NCI-H146 (cell line): ENCODE data around the gene MCF2L.
A peak's percentile ranks its signal among the peaks of the same experiment; 100 is the strongest.

Experiments used
- DNase-seq: peaks from one replicate; lab custom pipeline; 2025; lab: John Stamatoyannopoulos, UW

MCF2L gene

DNA sequence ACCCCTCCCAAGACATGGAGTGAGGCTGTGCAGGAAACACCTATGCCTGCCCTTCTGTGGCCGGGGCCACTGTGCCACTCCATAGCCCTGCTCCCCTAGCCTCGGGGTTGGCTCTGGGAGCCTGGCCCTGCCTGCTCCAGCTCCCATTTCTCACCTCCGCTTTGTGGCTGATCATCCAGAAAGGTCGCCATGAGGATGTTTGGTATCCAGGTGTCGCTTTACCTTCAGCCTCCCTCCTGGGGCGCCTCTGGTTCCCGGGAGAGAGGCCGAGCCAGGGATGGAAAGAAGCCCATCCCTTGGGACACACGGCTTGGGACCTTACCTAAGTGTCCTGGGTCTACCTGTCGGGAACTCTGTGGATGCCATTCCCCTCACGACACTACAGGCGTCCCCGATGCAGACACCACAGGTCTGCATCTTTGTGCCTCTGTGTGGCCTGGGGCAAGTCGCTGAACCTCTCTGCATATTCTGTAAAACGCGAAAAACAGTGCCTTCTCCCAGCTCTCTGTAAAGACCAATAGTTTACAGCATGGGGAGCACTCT, 3.4 kb upstream of the MCF2L start:
- no peak for DNase-seq

DNA sequence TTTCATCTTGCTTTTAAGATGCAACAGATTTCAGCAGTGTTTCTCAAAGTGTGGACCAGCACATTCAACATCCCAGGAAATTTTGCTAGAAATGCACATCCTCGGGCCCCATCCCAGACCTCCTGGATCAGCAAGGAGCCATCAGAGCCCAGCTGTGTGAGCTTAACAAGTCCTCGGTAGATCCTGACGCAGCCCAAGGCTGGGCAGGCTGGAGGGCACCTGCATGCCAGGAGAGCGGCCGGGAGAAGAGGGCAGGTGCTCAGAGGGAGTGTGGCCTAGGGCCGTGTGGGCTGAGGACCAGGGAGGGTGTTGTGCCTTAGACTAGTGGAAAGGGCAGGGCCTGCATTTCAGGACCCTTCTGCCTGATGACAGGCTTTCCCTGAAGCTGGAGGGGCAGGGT, 2.2 kb upstream of the MCF2L start:
- no peak for DNase-seq

DNA sequence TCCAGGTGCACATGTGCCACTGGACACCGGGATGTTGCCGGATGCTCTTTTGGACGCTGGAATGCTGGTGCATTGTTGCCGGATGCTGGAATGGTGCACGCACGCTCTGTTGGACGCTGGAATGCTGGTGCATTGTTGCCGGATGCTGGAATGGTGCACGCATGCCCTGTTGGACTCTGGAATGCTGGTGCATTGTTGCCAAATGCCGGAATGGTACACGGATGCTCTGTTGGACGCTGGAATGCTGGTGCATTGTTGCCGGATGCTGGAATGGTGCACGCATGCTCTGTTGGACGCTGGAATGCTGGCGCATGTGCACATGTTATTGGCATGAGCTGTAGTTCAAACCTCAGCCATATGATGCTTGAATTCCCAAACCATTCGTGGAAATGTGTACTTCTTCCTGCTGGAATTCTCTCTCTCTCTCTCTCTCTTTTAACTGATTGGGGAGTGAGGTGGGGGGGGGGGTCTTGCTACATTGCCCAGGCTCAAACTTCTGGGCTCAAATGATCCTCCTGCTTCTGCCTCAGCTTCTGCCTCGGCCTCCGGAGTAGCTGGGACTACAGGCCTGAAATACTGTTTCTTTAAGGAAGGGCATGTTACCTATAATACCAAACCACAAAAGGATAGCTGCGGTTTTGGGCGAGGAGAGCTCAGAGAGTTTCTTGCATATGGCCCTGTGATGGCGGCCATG, 1.2 kb upstream of the MCF2L start:
- no peak for DNase-seq

DNA sequence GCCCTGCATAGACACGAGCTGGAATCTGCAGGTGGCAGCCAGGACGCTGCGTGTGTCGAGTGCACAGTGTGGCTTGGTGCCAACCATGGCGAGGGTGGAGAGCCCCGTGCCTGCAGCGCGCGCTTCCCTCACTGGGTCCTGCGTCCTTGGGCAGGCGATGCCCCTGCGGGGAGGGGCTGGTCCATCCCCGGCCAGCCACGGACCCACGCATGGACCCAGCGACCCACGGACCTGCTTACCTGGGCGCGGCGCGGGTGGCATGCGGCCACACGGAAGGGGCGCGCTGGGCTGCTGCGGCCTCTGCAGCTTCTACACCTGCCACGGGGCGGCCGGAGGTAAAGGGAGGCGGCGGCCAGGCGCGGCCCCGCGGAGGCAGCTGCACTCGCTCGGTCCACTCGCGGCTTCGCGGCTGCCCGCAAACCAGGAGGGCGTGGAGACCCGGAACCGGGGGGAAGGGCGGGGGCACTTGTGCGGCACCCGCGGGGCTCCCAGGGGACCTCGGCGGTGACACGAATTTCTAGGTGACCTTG, 569 bp upstream of the MCF2L start:
- DNase-seq, result peak; percentile 75

DNA sequence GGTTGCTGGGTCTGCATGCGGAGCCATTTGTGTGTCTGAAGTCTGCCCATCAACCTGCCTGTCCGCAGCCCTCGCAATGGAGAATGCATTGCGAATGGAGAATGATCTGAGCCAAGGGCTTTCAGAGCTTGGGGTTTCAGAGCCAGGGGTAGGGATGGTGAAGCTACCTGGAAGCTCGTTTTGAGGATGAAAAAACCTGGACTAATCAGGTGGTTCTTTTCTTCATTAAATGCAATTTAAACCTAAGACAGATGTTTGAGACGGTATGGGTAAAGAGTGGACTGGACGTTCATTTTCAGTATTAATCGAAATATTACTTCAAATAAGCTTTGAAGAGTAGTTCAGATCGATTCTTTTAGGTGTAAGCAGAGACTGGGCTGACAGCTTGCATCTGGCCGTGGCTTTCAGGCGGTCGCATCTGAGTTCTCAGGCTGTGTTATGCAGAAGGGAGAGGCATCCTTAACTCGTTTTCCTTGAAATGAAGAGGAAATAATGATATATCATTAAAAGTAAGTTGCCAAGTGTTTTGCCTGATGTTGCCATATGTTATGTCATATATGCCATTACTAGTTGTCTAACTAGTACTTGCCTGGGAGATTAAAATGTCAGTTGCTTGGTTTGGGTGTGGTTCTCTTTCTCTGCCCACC, 801 bp downstream of the MCF2L start:
- DNase-seq, result peak; percentile 68

DNA sequence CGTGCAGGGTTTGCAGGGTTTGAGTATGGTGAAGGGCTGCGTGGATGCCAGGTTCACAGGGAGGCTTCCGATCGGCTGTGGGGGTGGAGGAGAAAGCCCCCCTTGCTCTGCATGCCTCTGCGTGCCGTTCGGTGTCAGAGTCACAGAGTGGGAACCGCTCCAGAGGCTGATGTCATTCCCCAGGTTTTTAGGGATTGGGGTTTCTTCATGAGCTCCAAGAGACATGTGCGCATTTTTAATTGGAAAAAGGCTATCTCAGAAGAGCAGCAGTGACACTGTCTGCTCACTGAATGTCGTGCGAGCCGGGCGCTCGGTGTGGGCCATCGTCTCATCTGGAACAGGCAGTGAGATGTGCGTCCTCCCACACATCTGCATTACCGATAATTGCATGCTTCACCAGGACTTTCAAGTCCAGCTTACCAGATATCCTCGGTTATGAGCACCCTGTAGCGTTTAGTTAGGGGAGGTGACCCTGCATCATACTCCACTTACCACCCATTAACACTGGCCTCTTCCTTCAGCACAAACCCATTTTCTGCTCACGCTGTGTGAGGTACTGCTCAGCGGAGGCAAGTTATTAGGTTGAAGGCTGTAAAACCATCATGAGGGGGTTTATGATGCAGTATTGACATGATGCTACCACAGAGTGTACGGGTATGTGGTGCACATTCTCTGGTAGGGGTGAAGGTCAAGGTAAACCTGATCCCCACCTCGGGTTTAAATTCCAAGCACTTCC, 1.7 kb downstream of the MCF2L start:
- no peak for DNase-seq

DNA sequence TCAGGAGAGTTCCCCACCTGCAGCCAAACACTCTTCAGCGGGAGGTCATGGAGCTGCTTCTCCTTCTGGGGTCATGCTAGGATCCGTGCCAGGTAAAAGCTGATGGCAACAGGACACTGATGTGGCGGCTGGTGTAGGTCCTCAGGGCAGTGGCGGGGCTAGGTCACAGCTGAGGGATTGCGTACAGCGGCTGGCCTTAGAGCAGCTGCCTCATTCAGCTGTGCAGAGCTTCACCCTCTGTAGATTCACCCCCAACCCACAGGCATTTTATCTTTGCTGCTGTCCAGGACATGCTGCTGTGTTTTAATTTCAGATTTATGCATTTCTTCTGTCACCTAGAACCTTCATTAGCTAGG, 2.3 kb downstream of the MCF2L start:
- no peak for DNase-seq

DNA sequence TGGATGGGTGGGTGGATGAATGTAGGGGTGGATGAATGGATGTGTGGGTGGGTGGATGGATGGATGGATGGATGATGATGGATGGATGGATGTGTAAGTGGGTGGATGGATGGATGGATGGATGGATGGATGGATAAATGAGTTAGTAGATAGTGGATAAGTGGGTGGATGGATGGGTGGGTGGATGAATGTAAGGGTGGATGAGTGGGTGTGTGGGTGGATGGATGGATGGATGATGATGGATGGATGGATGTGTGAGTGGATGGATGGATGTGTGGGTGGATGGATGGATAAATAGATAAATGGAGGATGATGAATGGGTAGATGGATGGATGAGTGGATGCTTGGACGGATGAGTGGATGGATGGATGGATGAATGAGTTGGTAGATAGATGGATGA, 3.2 kb downstream of the MCF2L start:
- no peak for DNase-seq

DNA sequence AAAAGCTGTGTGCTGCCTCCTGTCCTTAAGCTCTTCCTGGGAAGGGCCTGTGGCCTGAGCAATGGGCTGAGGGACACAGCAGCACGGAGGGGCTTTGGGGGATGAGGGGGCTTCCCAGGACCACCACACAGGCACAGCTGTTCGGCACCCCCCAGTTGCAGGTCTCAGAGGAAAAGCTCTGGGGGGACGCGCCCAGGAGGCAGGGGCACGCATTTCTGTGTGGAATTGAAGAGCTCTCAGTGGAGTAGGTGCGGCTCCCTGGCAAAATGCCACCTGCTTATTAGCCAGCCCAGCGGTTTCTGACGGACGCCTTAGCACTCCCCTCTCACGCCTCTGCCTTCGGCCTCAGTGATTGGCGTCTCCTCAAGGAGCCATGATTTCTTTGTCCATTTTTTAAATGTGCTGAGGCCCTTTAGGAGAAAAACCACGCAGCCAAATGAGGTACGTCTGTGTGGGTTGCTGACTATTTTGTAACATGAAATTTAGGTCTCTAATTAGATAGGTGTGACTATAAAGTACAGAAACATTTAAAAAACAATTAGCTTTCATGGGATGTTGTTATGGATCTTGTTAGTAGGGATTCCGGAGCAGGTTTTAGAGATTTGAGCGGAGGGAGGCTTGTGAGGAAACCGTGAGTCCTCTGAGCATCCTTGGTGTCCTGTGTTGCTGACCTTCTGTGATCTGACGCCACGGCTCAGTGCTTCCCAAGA, 4.0 kb downstream of the MCF2L start:
- DNase-seq, result no peak

DNA sequence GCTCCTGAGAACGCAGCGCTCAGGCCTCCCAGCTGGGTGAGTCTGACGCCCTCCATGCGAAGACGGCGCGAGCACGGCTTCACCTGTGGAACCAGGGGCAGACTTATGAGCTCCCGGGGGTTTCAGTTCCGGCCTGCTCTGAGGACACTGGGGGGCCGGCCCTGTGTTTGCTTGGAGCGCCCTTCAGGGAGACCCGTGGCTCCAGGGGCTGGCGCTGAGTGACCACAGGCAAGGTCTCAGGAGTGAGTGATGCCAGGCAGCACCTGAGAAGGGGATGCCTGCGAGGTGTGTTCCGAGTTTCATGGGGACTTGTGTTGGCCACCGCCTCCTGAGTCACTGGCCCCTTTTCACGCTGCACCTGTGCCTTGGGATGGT, 4.5 kb downstream of the MCF2L start:
- no peak for DNase-seq

DNA sequence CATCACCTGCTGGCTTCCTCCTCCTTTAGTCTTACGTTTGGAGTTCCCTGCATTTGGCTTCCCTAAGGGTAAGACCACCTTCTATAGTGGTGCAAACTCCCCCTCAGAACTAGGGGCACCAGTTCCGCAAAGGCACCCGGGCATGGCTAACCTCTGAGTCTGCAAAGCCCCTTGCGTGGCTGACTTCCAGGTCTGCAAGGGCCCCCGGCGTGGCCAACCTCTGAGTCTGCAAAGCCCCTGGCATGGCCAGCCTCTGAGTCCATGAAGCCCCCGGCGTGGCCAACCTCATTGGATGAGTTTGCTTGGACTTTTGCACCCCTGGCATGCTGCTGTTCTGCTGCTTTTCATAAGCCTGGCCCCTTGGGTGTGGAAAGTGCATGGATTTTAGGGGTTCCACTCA, 5.1 kb downstream of the MCF2L start:
- DNase-seq, result no peak

DNA sequence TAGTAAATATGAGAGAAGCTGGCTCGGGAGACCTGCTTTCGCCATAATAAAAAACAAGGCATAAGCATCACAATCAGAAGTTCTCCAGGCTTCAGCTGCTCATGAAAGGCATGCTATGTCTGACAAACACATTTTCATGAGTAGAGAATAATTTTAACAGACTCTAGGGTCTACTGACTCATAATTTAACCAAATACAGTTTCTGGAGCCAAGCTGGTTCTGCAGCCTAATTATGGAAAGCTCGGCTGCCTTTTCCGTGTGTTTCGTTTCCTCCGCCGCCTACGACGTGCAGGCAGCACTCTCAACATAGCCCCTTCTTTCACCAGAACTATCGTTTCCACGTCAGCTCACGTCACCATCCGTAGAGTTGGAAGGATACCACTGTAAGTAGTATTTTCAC, 5.7 kb downstream of the MCF2L start:
- DNase-seq, result no peak

DNA sequence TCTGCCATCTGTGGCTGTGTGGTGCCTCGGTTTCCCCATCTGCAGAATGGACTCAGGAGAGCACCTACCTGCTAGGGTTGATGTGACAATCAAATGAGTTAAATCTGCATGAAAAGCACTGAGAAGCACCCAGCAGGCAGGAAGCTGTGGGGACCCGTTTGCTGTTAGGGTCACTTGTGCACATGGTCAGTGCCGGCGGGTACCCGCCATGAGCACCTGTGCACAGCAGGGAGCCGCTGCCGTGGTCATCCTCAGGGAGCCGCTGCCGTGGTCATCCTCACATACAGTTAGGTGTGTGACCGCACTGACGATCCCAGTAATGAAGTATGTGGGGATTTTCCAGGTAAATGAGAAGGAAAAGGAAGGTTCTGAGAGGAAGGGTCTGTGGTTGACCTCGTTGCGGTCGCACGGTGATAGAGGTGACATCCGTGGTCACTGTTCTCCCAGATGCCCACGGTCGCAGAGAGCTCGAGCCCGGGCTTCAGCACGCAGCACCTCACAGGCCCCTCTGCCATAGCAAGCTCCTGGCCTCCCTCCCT, 6.5 kb downstream of the MCF2L start:
- no peak for DNase-seq

DNA sequence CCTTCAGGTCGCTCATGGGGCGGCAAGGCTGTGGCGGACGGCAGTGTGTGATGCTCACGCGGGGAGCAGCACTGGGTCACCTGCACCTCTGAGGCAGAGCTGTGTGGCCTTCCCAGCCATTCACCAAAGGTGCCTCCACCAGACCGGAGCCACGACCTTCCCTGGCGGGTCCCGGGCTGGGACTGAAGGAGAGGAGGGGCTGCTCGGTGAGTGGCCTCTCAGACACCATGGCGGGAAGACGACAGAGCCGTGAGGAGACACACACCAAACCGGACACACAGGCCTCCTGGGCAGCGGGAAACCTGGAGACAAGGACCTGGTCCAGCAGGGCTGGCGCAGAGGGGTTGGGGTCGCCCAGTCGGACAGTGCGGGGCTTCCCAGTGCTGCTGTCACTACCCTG, 7.5 kb downstream of the MCF2L start:
- DNase-seq, result no peak

DNA sequence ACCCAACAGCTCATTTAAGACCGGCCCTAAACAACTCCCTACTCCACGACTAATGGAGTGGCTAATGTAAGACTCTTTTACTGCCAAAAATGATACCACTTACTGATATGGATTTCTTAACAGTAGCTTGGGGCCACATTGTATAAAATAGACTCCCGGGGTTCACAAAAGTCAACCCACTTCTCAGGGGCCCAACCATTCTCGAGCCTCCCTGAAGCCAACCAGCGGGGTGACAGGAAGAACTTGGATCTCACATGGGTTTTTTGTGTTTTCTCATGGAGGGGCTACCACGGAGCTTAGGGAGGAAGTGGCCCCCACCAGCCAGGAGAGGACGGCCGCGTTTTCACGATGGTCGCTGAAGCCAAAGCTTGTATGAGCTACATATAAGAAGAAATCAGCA, 8.1 kb downstream of the MCF2L start:
- DNase-seq, result no peak

DNA sequence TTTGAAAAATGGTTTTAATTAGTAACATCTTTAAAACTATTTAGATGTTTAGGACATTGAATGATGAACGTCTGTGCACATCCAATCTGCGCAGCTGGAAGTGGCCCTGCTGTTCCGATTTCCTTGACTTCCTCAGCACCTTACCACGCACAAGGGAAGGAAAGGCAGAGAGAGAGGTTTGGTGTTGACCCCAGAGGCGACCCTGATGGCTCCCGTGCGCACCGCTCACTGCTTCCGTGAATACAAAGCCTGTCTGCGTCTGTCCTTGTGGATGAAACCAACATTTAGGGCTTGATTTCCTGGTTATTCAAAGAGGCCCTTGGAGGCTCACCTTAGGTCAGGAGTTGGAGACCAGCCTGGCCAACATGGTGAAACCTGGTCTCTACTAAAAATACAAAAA, 8.5 kb downstream of the MCF2L start:
- DNase-seq, result no peak

DNA sequence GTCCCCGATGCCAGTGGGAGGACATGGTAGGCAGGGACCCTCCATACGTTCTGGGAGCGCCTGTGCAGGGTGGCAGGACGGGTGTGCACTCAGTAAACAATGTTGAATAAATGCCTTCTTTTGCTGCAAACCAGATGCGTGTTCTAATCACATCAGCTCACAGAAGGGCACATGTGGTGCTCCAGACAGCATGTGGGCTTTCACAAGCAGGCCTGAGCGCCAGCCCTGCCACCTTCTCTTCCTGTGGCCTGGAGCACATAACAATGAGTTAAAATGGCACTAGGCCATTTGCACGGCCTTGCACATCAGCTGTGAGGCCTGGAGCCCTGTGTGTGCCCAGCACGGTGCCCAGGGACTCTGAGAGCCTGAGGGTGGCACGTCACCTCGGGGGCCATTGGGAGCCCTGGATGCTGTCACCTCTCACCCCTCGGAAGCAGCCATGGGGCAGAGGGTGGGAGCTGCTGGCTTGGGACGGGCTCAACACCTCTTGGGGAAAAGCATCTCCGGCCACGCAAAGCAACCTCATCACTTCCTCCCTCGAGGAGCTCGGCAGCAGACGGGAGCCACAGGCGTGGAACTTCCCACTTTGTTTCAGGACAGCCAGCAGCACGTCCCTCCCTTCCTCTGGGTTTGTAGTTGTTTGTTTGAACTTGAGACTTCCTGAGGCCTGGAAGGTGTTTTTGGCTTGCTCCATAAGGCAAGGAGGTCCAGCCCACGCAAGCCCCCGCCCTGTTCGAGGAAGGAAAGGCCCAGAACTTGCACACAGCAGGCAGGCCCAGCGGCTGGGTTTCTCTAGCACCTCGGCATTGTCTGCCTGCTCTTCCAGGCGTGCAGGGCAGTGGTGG, 9.8 kb downstream of the MCF2L start:
- DNase-seq, result no peak

DNA sequence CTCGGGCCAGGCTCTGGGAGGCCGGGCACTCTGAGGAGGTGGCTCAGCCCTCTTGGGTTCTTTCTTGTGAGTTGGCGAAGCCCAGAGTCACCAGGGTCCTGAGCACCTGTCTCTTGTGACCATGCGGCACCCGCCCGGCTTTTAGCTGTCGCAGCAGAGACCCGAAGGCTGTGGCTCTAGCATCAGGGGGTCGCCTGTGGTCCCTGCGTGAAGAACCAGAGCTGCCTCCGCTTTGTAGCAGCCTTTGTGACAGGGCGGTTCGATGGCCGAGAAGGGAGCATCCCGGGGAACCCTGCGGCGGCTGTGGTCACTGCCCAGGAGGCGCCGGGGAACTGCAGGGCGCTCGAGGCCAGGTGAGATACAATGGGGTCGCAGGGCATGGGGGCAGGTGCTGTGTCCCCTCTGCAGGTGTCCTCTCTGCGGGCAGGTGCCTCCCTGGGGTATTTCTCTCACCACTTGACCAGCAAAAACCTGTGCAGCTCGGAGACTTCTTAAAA, 10.4 kb downstream of the MCF2L start:
- peak; percentile 88 for DNase-seq

DNA sequence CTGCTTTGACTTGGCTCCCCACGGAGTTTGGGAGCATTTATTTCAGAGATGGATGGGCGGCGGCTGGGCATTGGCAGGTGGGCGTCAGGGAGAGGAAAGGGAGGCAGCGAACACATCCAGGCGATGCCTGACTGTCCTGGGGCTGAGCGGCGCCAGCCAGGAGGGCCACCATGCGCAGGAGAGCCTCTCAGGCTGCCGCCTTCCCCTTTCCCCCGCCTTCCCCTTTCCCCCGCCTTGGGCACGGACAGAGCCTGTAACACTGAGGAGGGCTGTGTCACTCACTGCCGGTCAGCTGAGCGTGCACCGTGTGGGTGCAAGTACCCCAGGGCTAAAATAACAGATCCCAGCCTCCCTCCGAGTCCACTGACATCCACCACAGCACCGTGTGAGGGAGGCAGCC, 11.4 kb downstream of the MCF2L start:
- DNase-seq, result peak; percentile 29

DNA sequence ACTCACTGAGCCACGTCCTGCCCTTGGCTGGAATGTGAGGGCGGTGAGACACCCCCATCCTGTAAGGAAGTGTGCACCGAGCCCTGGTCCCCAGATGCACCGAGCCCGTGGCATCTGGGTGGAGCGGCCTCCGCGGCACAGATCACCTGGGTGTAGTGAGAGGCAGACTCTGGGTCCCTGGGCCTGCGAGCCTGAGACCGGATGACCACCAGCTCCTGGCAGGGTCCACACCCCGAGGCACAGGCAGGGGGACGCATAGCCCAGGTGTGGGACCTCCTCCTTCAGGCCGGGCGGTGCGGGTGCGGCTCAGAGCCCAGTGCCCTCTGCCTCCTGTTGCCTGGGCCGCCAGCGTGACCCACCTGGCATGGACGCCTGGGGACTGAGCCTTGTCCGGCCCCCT, 12.4 kb downstream of the MCF2L start:
- DNase-seq, result no peak
